IMR-90 (cell line): Measurements from ENCODE around the gene CATSPER4. TPM values are rescaled to one million over a fixed set of nuclear protein-coding genes. Genes with fewer than 3 reads are reported as not detected.

ENCODE experiments used
- CEBPB ChIP-seq: IDR thresholded peaks from 2 replicates; pipeline ENCODE4 v1.6.1; 2012; ENCODE audit warnings: low read depth, low read length, improper control_type of control experiment
- ELK1 ChIP-seq: fragments of 150-350 bp; IDR thresholded peaks from 2 replicates; pipeline ENCODE4 v1.6.1; 2016; ENCODE audit warnings: low read depth, mild to moderate bottlenecking, low read length, moderate library complexity, borderline replicate concordance
- RAD21 ChIP-seq: IDR thresholded peaks from 2 replicates; pipeline ENCODE4 v1.6.1; 2012; ENCODE audit warnings: low read length, improper control_type of control experiment
- polyA plus RNA-seq, 3 experiments: library from polyadenylated mRNA; depleted of rRNA; stranded (reverse); fragments of >200 nt; gene quantifications; 2 replicates each; pipeline ENCODE4 v1.2.3, GENCODE V29; 2012; ENCODE audit warnings: low replicate concordance in 1 of 3
- total RNA-seq: library from RNA; depleted of rRNA; stranded (reverse); fragments of >200 nt; gene quantifications from 2 replicates; pipeline ENCODE4 v1.2.3, GENCODE V29; 2012

The CATSPER4 gene
- total and polyA plus RNA-seq, 2 of the 4 experiments (the other 2 are of a cell fraction): not detected

- TF ChIP-seq ELK1 (no peak), RAD21 (no peak), CEBPB (no peak)
Measured at GRCh38 chr1:26170472-26170821, 20.0 kb upstream of the CATSPER4 start (continued).
